IMR-90 (cell line): ENCODE results near the gene CYFIP2. TPM values are rescaled to one million over a fixed set of nuclear protein-coding genes. Genes with fewer than 3 reads are reported as not detected.
"Not testable (repeated sequence)": the region's sequence is repeated elsewhere in the genome, so short reads cannot be mapped to it uniquely, and the experiment has no call there.

Experiments used
- ATAC-seq: fragments of 200-7000 bp; cut with Tn5 transposase; 2 replicates; pipeline ENCODE4 v1.9.1; 2020; ENCODE audit warnings: low read depth, mild to moderate bottlenecking, moderate library complexity
- BruUV-seq: library from RNA; stranded (reverse); fragments of 400-500 nt; replicated peaks from 2 replicates; lab custom pipeline; 2021; lab: Mats Ljungman, UMichigan
- CTCF ChIA-PET: fragments of 300-600 bp; formaldehyde crosslinking; extraction: SDS; loops from one replicate; lab custom pipeline; 2021; ENCODE audit warnings: antibody characterized with exemption; lab: Yijun Ruan, JAX
- POLR2A ChIA-PET: fragments of 300-600 bp; sonication (Branson Sonifier 250); formaldehyde crosslinking; loops from one replicate; lab custom pipeline; 2022; ENCODE audit warnings: antibody characterized with exemption; ENCODE audit not compliant: unreplicated experiment; lab: Charles Lee
- DNase-seq: peaks from one replicate; pipeline ENCODE4 v3.0.0; 2013
- H2AFZ ChIP-seq: replicated peaks from 2 replicates; pipeline ENCODE3; 2013; ENCODE audit warnings: low read length, mild to moderate bottlenecking; ENCODE audit not compliant: poor library complexity
- H2AK5ac ChIP-seq: 2 replicates; pipeline ENCODE4 v1.6.1; 2013; ENCODE audit warnings: low read depth, low read length, inconsistent platforms
- H2AK9ac ChIP-seq: replicated peaks from 2 replicates; pipeline ENCODE3; 2013; ENCODE audit warnings: mild to moderate bottlenecking, low read depth, low read length, moderate library complexity; ENCODE audit not compliant: poor library complexity
- H2BK120ac ChIP-seq: 2 replicates; pipeline ENCODE4 v1.6.1; 2013; ENCODE audit warnings: low read depth, low read length, inconsistent platforms
- H2BK15ac ChIP-seq: 3 replicates; pipeline ENCODE4 v1.6.1; 2013; ENCODE audit warnings: low read depth, low read length, inconsistent platforms
- H2BK20ac ChIP-seq: 2 replicates; pipeline ENCODE4 v1.6.1; 2013; ENCODE audit warnings: low read depth, mild to moderate bottlenecking, inconsistent platforms, low read length, moderate library complexity
- H2BK5ac ChIP-seq: 2 replicates; pipeline ENCODE4 v1.6.1; 2013; ENCODE audit warnings: mild to moderate bottlenecking, low read depth, low read length, inconsistent platforms; ENCODE audit not compliant: poor library complexity, severe bottlenecking
- H3K14ac ChIP-seq: replicated peaks from 2 replicates; pipeline ENCODE4 v1.6.1; 2013; ENCODE audit warnings: low read depth, low read length, inconsistent platforms
- H3K18ac ChIP-seq: 2 replicates; pipeline ENCODE4 v1.6.1; 2013; ENCODE audit warnings: low read depth, low read length, control low read depth
- H3K23ac ChIP-seq: 2 replicates; pipeline ENCODE4 v1.6.1; 2013; ENCODE audit warnings: low read depth, low read length, inconsistent platforms
- H3K27ac ChIP-seq: 2 replicates; pipeline ENCODE4 v1.5.1; 2013; ENCODE audit warnings: mild to moderate bottlenecking, control low read depth, low read length; ENCODE audit not compliant: insufficient read depth
- H3K27me3 ChIP-seq: 2 replicates; pipeline ENCODE4 v1.6.1; 2013; ENCODE audit warnings: low read length; ENCODE audit not compliant: control insufficient read depth, insufficient read depth
- H3K36me3 ChIP-seq: 2 replicates; pipeline ENCODE4 v1.6.1; 2013; ENCODE audit warnings: low read length, mixed read lengths; ENCODE audit not compliant: control insufficient read depth, insufficient read depth
- H3K4ac ChIP-seq: 2 replicates; pipeline ENCODE4 v1.6.1; 2013; ENCODE audit warnings: low read depth, low read length, inconsistent platforms
- H3K4me1 ChIP-seq: 2 replicates; pipeline ENCODE4 v1.6.1; 2013; ENCODE audit warnings: low read length, mixed read lengths; ENCODE audit not compliant: control insufficient read depth, insufficient read depth
- H3K4me2 ChIP-seq: 2 replicates; pipeline ENCODE4 v1.6.1; 2013; ENCODE audit warnings: low read depth, mild to moderate bottlenecking, control low read depth, low read length, moderate library complexity
- H3K4me3 ChIP-seq: 2 replicates; pipeline ENCODE4 v1.5.1; 2013; ENCODE audit warnings: low read depth, mild to moderate bottlenecking, control low read depth, low read length, moderate library complexity; ENCODE audit not compliant: insufficient read depth
- H3K56ac ChIP-seq: 2 replicates; pipeline ENCODE4 v1.6.1; 2013; ENCODE audit warnings: low read length, inconsistent platforms; ENCODE audit not compliant: insufficient read depth; ENCODE audit errors: extremely low read depth
- H3K79me1 ChIP-seq, 2 experiments: 2 replicates each; pipeline ENCODE4 v1.6.1; 2013; ENCODE audit warnings: low read length in 2 of 2, inconsistent platforms in 1 of 2, low read depth in 1 of 2
- H3K9ac ChIP-seq: 2 replicates; pipeline ENCODE4 v1.6.1; 2013; ENCODE audit warnings: low read depth, low read length, control low read depth
- H3K9me1 ChIP-seq: 2 replicates; pipeline ENCODE4 v1.6.1; 2013; ENCODE audit warnings: low read length, inconsistent platforms; ENCODE audit not compliant: insufficient read depth
- H3K9me3 ChIP-seq: 2 replicates; pipeline ENCODE4 v1.6.1; 2013; ENCODE audit warnings: low read length; ENCODE audit not compliant: control insufficient read depth, insufficient read depth
- H4K20me1 ChIP-seq: 2 replicates; pipeline ENCODE4 v1.6.1; 2013; ENCODE audit warnings: low read length, inconsistent platforms; ENCODE audit not compliant: insufficient read depth
- H4K5ac ChIP-seq: 2 replicates; pipeline ENCODE4 v1.6.1; 2013; ENCODE audit warnings: mild to moderate bottlenecking, low read depth, low read length, control low read depth
- H4K8ac ChIP-seq, 2 experiments: 2 replicates each; pipeline ENCODE4 v1.6.1; 2013; ENCODE audit warnings: low read depth in 2 of 2, low read length in 2 of 2, control low read depth in 1 of 2, inconsistent platforms in 1 of 2
- H4K91ac ChIP-seq: 2 replicates; pipeline ENCODE4 v1.6.1; 2013; ENCODE audit warnings: low read depth, low read length, inconsistent platforms; ENCODE audit not compliant: insufficient read depth
- WGBS, 2 experiments: methylation state at CpG; one replicate each; pipeline versions ENCODE4 v1.1.5 to v1.1.7; 2013; ENCODE audit warnings: missing lambda C conversion rate in 2 of 2; ENCODE audit not compliant: insufficient read length in 1 of 2; ENCODE audit errors: extremely low coverage in 2 of 2; 5-methylcytosine and 5-hydroxymethylcytosine counted together
- dilution Hi-C: fragments of 300-500 bp; cut with HindIII; formaldehyde crosslinking; loops from one replicate; pipeline ENCODE4 v1.14.3; 2018; ENCODE audit warnings: low sequenced_read_pairs; ENCODE audit not compliant: unreplicated experiment
- in situ Hi-C: fragments of 300-500 bp; cut with MboI; formaldehyde crosslinking; loops from 3 replicates; pipeline ENCODE4 v1.14.3; 2019; ENCODE audit warnings: low sequenced_read_pairs, inconsistent platforms, mixed read lengths
- intact Hi-C: fragments of 100-400 bp; cut with micrococcal nuclease; formaldehyde crosslinking; loops from 2 replicates; pipeline ENCODE4 v1.10.0; 2022
- polyA plus RNA-seq, 3 experiments: library from polyadenylated mRNA; depleted of rRNA; stranded (reverse); fragments of >200 nt; gene quantifications; 2 replicates each; pipeline ENCODE4 v1.2.3, GENCODE V29; 2012; ENCODE audit warnings: low replicate concordance in 1 of 3
- total RNA-seq: library from RNA; depleted of rRNA; stranded (reverse); fragments of >200 nt; gene quantifications from 2 replicates; pipeline ENCODE4 v1.2.3, GENCODE V29; 2012

The CYFIP2 gene
- total and polyA plus RNA-seq, 2 of the 4 experiments (the other 2 are of a cell fraction), result 6.8 to 13.4 TPM

DNA sequence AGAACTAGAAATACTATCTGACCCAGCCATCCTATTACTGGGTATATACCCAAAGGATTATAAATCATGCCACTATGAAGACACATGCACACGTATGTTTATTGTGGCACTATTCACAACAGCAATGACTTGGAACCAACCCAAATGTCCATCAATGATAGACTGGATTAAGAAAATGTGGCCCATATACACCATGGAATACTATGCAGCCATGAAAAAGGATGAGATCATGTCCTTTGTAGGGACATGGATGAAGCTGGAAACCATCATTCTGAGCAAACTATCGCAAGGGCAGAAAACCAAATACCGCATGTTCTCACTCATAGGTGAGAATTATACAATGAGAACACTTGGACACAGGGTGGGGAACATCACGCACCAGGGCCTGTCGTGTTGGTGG, 164.0 kb downstream of the CYFIP2 start:
- H4K20me1 ChIP-seq, H2BK120ac ChIP-seq, H2BK15ac ChIP-seq, H4K8ac ChIP-seq, H3K4me1 ChIP-seq, H3K36me3 ChIP-seq, H4K5ac ChIP-seq, H3K9me1 ChIP-seq, DNase-seq, H2AK5ac ChIP-seq, dilution Hi-C loops, H2AK9ac ChIP-seq, H3K4me2 ChIP-seq, H3K18ac ChIP-seq, H3K79me1 ChIP-seq, H3K4me3 ChIP-seq, H3K4ac ChIP-seq, H3K56ac ChIP-seq, POLR2A ChIA-PET, intact Hi-C loops, H3K27me3 ChIP-seq, H3K9me3 ChIP-seq, H3K9ac ChIP-seq, CTCF ChIA-PET, H3K14ac ChIP-seq, H3K23ac ChIP-seq, H4K91ac ChIP-seq, in situ Hi-C loops, BruUV-seq, ATAC-seq, H2BK5ac ChIP-seq, H2BK20ac ChIP-seq, H3K27ac ChIP-seq, H2AFZ ChIP-seq: not testable (repeated sequence)
- WGBS, 2 experiments, result 93% methylated on average over 2 of the region's 5 CpGs; no CpG with 5 or more reads in 1 of the 2 experiments
